ENCODE data around the gene MVK. TPM values are rescaled to one million over a fixed set of nuclear protein-coding genes. Genes with fewer than 3 reads are reported as not detected.

Gene MVK
- total RNA-seq, 1 donor from 2014 or later, result 11.8 TPM

DNA sequence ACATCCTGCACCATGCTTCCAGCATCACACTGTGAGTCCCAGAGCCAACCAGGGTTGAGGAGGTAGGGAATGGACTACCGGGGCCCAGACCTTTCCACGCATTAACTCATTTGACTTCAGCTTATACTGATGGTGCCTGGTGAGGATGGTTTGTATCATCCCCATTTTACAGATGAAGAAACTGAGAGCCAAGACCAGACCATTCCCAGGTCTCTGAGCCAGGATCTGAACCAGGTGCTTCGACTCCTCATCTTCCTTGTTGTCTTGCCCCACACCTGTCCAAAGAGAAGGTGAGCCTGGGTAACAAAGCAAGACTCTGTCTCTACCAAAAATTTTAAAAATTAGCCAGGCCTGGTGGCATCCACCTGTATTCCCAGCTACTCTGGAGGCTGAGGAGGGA lies 64.4 kb downstream of the MVK start:
- DNase-seq (ENCODE audit: missing footprints), result no peak
- ATAC-seq, result no peak
- intact Hi-C loops (cut with DNase I), result no loop called here

DNA sequence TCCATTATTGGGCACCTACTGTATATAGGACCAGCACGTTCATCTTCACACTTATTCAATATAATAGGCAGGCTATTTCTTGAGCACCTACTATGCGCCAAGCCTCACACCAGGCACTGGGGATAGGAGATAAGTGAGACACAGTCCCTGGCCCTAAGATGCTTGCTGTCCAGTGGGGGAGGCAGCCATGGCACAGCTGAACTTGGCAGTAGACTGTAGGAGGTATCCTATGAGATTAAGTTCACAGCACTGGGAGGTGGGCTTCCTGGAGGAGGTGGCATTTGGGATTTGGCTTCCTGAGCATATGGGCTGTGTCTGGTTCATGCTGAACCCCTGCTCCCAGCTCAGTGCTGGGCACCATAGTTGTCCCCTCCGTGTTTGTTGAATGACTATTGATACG lies 65.1 kb downstream of the MVK start:
- no peak for DNase-seq (ENCODE audit: missing footprints)
- intact Hi-C loops (cut with DNase I), result no loop called here

DNA sequence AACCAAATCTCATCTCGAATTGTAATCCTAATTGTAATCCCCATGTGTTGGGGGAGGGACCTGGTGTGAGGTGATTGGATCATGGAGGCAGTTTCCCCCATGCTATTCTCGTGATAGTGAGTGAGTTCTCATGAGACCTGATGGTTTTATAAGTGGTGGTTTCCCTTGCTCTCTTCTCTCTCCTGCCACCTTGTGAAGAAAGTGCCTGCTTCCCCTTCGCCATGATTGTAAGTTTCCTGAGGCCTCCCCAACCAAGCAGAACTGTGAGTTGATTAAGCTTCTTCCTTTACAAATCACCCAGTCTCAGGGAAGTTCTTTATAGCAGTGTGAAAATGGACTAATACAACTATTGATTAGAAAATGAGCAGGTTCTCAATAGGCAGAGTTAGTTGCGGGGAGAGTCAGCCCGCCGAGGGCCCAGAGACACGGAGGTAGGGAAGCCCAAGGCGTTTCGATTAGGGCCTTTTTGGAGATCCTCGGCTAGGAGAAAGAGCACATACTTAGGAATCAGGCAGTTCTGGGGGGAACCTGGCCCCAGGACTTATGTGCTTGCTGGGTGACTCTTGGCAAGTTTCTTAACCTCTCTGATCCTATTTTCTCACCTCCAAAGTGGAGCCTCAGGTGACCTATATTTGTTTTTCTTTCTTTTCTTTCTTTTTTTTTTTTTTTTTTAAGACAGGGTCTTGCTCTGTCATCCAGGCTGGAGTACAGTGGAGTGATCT lies 65.7 kb downstream of the MVK start:
- intact Hi-C loops (cut with DNase I), result no loop called here
- DNase-seq (ENCODE audit: missing footprints) (no peak), ATAC-seq (no peak)

More for the DNA sequence above, 65.1 kb downstream of the MVK start:
- no peak for ATAC-seq

DNA sequence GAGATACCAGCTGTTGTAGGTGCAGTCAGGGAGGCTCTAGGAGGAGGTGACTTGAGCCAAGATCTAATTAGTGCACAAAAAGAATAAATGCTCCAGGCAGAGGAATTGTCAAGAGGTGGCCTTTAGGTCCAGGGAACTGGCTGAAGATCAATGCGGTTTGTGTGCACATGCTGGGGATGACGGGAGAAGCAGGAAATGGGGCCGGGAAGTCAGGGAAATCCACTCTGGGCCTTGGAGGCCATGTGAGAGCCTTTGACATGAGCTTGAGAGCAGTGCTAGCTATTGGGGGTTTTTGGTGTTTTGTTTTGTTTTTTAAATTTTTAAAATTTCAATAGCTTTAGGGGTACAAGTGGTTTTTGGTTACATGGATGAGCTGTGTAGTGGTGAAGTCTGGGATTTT lies 67.4 kb downstream of the MVK start:
- ATAC-seq, result no peak
- no peak for DNase-seq (ENCODE audit: missing footprints)
- intact Hi-C loops (cut with DNase I), result no loop called here

DNA sequence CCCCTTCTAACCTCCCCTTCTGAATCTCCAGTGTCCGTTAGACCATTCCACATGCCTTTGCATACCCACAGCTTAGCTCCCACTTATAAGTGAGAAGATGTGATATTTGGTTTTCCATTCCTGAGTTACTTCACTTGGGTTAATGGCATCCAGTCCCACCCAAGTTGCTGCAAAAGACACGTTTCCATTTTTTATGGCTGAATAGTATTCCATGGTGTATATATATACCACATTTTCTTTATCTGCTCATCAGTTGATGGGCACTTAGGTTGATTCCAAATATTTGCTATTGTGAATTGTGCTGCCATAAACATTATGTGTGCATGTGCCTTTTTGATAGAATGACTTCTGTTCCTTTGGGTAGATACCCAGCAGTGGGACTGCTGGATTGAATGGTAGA lies 67.8 kb downstream of the MVK start:
- DNase-seq (ENCODE audit: missing footprints) (no peak), ATAC-seq (no peak)
- intact Hi-C loops (cut with DNase I), result no loop called here

DNA sequence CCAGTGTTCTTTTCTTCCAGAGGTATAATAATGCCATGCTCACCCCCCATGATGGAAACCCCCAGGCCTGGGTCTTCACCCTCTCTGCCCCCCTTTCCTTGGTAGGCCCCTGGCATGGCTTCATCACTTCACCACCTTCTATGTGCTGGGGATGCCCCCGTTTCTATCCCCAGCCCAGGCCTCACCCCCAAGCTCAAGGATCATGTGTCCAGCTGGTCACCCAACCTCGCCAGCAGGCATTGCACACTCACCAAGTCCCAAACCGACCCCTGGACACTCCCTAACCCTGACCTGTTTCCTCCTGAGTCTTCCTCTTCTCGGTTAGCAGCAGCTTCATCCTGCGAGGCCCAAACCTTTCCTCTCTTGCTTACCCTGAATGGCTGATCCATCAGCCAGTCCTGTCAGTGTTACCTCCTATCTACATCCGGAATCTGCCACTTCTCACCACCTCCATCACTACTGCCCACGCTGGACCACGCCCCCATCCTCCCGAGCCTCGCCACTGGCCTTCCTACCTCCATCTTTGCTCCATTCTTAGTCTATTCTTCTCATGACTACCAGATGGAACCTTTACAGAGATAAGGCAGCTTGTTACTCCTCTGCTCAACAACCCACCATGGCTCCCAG lies 69.0 kb downstream of the MVK start:
- ATAC-seq (no peak), DNase-seq (ENCODE audit: missing footprints) (no peak)
- intact Hi-C loops (cut with DNase I), result no loop called here

DNA sequence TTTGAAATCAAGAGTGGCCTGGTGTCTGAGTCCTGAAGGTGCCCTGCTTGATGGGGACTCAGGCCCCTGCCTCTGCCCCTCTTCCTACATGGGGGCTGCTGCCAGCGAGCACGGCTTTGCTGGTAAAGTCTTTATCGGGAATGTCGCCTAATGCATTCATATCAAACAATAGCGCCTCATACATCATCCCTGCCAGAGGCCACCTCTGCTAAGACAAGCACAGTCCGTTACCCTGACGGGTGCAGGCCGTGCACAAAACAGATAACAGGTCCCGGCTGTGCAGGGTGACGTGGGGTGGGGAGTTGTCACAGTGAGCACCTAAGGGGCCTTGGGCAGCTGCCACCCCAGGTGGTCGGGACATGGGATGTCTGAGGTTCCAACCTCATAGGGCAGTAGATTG lies 71.6 kb downstream of the MVK start:
- ATAC-seq (no peak), DNase-seq (ENCODE audit: missing footprints) (no peak)
- intact Hi-C loops (cut with DNase I), result no loop called here

DNA sequence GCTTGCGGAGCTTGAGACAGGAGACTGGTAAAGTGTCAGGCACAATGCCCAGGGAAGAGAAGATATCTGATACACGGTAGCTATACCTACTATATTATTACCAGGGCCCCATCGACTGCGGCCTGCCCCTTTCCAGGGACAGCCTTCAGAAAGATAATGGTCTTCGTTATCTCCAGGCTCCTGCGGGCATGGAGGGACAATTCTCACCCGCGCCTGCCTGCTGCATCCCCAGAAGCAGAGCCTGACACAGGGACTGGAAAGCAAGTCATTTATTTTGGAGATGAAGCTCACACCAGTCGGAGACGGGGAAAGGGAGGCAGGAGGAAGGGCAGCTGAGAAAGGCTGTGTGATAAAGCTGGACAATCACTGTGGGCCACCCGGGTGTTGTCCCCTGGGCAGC lies 72.1 kb downstream of the MVK start:
- intact Hi-C loops (cut with DNase I), result no loop called here
- ATAC-seq (no peak), DNase-seq (ENCODE audit: missing footprints) (no peak)

Other genes with a start within 250 kb of the MVK start
- gene MYO1H, start 225.9 kb upstream of the MVK start, total RNA-seq, result 0.16 TPM
- 32.2 TPM for gene KCTD10, start 96.5 kb upstream of the MVK start, total RNA-seq
- 56.1 TPM for gene UBE3B, start 96.2 kb upstream of the MVK start, total RNA-seq
- gene MMAB, start 290 bp upstream of the MVK start, total RNA-seq, result 61.7 TPM
- gene FAM222A, start 140.0 kb downstream of the MVK start, total RNA-seq, result 27.4 TPM